Panc1 (cell line): ENCODE data around the gene HORMAD2.

Experiments
- POLR2AphosphoS5 ChIP-seq: IDR thresholded peaks from 2 replicates; pipeline ENCODE4 v1.6.1; 2012; ENCODE audit warnings: mild to moderate bottlenecking, low read depth, low read length, moderate library complexity
- SIN3A ChIP-seq: IDR thresholded peaks from 2 replicates; pipeline ENCODE4 v1.6.1; 2012; ENCODE audit warnings: low read depth, mild to moderate bottlenecking, low read length, moderate library complexity, borderline replicate concordance; ENCODE audit not compliant: insufficient read depth
- TF ChIP-seq, protein P1 (sequence below): fragments of 450-650 bp; IDR thresholded peaks from 2 replicates; pipeline ENCODE4 v1.5.1; 2017; ENCODE audit warnings: mild to moderate bottlenecking

DNA sequence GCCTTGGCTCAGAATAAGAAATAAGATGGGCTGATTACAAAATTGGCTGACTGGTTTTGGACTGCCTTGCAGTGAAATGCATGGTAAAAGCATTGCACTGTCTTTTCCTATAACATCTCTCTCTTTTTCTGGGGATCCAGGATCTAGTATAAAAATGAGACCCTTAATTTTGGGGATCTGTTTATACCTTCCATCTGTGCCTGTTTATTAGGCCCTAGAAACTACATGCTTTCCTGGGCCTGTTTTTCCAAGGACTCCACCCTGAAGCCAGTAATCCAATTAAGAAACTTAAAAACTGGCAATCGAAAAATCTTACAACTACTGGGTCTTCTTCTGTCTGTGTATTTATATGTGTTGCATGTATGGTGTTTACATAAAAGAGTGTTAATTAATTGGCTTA is 14.5 kb downstream of the HORMAD2 start:
- TF ChIP-seq, protein P1, sequence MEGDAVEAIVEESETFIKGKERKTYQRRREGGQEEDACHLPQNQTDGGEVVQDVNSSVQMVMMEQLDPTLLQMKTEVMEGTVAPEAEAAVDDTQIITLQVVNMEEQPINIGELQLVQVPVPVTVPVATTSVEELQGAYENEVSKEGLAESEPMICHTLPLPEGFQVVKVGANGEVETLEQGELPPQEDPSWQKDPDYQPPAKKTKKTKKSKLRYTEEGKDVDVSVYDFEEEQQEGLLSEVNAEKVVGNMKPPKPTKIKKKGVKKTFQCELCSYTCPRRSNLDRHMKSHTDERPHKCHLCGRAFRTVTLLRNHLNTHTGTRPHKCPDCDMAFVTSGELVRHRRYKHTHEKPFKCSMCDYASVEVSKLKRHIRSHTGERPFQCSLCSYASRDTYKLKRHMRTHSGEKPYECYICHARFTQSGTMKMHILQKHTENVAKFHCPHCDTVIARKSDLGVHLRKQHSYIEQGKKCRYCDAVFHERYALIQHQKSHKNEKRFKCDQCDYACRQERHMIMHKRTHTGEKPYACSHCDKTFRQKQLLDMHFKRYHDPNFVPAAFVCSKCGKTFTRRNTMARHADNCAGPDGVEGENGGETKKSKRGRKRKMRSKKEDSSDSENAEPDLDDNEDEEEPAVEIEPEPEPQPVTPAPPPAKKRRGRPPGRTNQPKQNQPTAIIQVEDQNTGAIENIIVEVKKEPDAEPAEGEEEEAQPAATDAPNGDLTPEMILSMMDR: no peak
- TF ChIP-seq POLR2AphosphoS5 (no peak), SIN3A (no peak)
